ENCODE measurements around the gene IFI30. TPM values are rescaled to one million over a fixed set of nuclear protein-coding genes. Genes with fewer than 3 reads are reported as not detected.

IFI30 gene
- total RNA-seq, 1 experiment from 2014 or later, result 35.8 TPM

DNA sequence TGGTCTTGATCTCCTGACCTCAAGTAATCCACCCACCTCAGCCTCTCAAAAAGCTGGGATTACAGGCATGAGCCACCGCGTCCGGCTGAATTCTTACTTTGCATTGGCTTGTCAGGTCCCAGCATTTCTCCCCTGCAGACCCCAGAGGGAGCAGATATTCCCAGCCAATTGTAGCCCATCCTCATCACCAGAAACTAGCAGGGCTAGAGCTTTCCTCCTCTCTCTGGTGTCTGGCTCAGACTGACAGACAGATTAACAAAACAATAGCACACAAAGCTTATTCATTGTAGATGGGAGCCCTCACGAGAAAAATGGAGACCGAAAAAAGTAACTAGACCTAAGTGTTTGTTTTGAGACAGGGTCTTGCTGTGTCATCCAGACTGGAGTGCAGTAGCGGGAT lies 11.9 kb downstream of the IFI30 start:
- BruUV-seq (replicated peaks), result no TSS peak
- no peak for DNase-seq
- H4K20me1 ChIP-seq (ENCODE audit: insufficient read depth), result no peaks in the 10 kb centered on the region
- no peak overlapping the region for H3K4me3 ChIP-seq
- H3K27me3 ChIP-seq (ENCODE audit: insufficient read depth, low read depth), result no peaks in the 10 kb centered on the region
- intact Hi-C loops (cut with micrococcal nuclease; ENCODE audit: unreplicated experiment), result no loop called here
- ChIA-PET POLR2A (ENCODE audit: unreplicated experiment) (no interaction called here), CTCF (no interaction called here)
- H3K4me2 ChIP-seq, result no peak overlapping the region
- H3K27ac ChIP-seq, result no peak overlapping the region
- no peaks in the 10 kb centered on the region for H3K36me3 ChIP-seq (ENCODE audit: low read depth)
- H3K4me1 ChIP-seq (replicated peaks; ENCODE audit: insufficient read depth), result no peaks in the 10 kb centered on the region
- TF ChIP-seq, protein P1, sequence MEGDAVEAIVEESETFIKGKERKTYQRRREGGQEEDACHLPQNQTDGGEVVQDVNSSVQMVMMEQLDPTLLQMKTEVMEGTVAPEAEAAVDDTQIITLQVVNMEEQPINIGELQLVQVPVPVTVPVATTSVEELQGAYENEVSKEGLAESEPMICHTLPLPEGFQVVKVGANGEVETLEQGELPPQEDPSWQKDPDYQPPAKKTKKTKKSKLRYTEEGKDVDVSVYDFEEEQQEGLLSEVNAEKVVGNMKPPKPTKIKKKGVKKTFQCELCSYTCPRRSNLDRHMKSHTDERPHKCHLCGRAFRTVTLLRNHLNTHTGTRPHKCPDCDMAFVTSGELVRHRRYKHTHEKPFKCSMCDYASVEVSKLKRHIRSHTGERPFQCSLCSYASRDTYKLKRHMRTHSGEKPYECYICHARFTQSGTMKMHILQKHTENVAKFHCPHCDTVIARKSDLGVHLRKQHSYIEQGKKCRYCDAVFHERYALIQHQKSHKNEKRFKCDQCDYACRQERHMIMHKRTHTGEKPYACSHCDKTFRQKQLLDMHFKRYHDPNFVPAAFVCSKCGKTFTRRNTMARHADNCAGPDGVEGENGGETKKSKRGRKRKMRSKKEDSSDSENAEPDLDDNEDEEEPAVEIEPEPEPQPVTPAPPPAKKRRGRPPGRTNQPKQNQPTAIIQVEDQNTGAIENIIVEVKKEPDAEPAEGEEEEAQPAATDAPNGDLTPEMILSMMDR (conservative IDR thresholded peaks at IDR 0.05), result no peak
- TF ChIP-seq EZH2 (IDR thresholded peaks at IDR 0.05; ENCODE audit: low read depth), result no peak
- no peaks in the 10 kb centered on the region for H3K9me2 ChIP-seq (ENCODE audit: insufficient read depth)
- H3K79me2 ChIP-seq (ENCODE audit: low read depth), result no peaks in the 10 kb centered on the region
- H3K9me3 ChIP-seq (ENCODE audit: insufficient read depth, low read depth), result no peaks in the 10 kb centered on the region
- no peak overlapping the region; the same call in 1 of the 2 replicates for H2AFZ ChIP-seq
- H3F3A ChIP-seq (ENCODE audit: insufficient read depth, low read depth), result peaks cover 38% of the 10 kb centered on the region

DNA sequence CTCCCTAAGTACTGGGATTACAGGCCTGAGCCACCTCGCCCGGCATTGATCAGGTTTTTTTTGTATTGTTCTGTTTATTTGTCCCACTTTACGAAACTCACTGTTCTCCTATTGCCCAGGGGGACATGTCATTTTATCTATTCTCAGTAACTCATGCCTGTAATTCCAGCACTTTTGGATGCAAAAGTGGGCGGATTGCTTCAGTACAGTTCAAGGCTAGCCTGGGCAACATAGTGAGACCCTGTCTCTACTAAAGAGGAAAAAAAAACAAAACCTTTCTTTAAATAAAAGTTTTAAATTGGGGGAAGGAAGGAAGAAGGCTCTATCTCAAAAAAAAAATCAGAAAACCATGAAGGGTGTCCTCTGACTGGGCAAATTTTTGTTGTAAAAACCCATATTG lies 16.7 kb downstream of the IFI30 start:
- peaks cover 32% of the 10 kb centered on the region for H3F3A ChIP-seq (ENCODE audit: insufficient read depth, low read depth)
- ChIA-PET POLR2A (ENCODE audit: unreplicated experiment) (no interaction called here), CTCF (interaction anchor here (0.7 kb wide), 1 partner anchor 9 kb away, joined by 3 read pairs; no protein-coding TSS in a partner anchor)
- intact Hi-C loops (cut with micrococcal nuclease; ENCODE audit: unreplicated experiment), result loop anchor here (5.0 kb wide), 3 partner anchors 62 to 222 kb away; partner anchors contain the start of gene PGPEP1
- H3K4me2 ChIP-seq, result no peak overlapping the region
- H3K9me3 ChIP-seq (ENCODE audit: insufficient read depth, low read depth), result no peaks in the 10 kb centered on the region
- no peak overlapping the region for H3K27ac ChIP-seq
- H3K4me3 ChIP-seq, result no peak overlapping the region
- H3K27me3 ChIP-seq (ENCODE audit: insufficient read depth, low read depth), result no peaks in the 10 kb centered on the region
- H3K79me2 ChIP-seq (ENCODE audit: low read depth), result peaks cover 12% of the 10 kb centered on the region
- H2AFZ ChIP-seq, result no peak overlapping the region
- H3K9me2 ChIP-seq (ENCODE audit: insufficient read depth), result no peaks in the 10 kb centered on the region
- DNase-seq, result no peak
- H3K4me1 ChIP-seq (replicated peaks; ENCODE audit: insufficient read depth), result peaks cover 16% of the 10 kb centered on the region
- no TSS peak for BruUV-seq (replicated peaks)
- H4K20me1 ChIP-seq (ENCODE audit: insufficient read depth), result no peaks in the 10 kb centered on the region
- no peak for TF ChIP-seq EZH2 (IDR thresholded peaks at IDR 0.05; ENCODE audit: low read depth)
- TF ChIP-seq, protein P1 (conservative IDR thresholded peaks at IDR 0.05), result no peak
- H3K36me3 ChIP-seq (ENCODE audit: low read depth), result no peaks in the 10 kb centered on the region

DNA sequence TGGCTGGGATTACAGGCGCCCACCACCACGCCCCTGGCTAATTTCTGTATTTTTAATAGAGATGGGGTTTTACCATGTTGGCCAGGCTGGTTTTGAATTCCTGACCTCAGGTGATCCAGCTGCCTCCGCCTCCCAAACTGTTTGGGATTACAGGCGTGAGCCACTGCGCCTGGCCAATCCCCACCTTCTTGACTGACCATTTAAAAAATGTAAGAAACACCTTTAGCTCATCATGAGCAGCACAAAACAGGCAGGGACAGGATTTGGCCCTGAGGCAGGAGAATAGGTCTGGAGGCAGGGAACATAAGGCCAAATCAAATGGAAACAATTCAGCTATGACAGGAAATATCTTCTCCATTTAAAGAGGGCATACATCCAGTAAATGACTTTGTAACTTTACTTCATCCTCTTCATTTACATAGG lies 18.0 kb downstream of the IFI30 start:
- Histone ChIP-seq H2AFZ (peak overlapping the region; percentile 78), H3K79me2 (ENCODE audit: low read depth) (peaks cover 12% of the 10 kb centered on the region), H3K9me2 (ENCODE audit: insufficient read depth) (no peaks in the 10 kb centered on the region), H3K27ac (peak overlapping the region; percentile 73), H3F3A (ENCODE audit: insufficient read depth, low read depth) (peaks cover 32% of the 10 kb centered on the region), H3K36me3 (ENCODE audit: low read depth) (no peaks in the 10 kb centered on the region), H3K4me3 (peak overlapping the region; percentile 61), H3K4me1 (replicated peaks; ENCODE audit: insufficient read depth) (peaks cover 16% of the 10 kb centered on the region), H3K4me2 (peak overlapping the region; percentile 88), H4K20me1 (ENCODE audit: insufficient read depth) (no peaks in the 10 kb centered on the region), H3K9me3 (ENCODE audit: insufficient read depth, low read depth) (no peaks in the 10 kb centered on the region), H3K27me3 (ENCODE audit: insufficient read depth, low read depth) (no peaks in the 10 kb centered on the region)
- TF ChIP-seq EZH2 (IDR thresholded peaks at IDR 0.05; ENCODE audit: low read depth), result no peak
- TF ChIP-seq, protein P1 (conservative IDR thresholded peaks at IDR 0.05), result no peak
- intact Hi-C loops (cut with micrococcal nuclease; ENCODE audit: unreplicated experiment), result loop anchor here (1.0 to 5.0 kb wide), 6 partner anchors 13 to 221 kb away; partner anchors contain the start of genes PGPEP1, PIK3R2 and RAB3A
- BruUV-seq (replicated peaks), result no TSS peak
- CTCF ChIA-PET, result interaction anchor here (0.5 to 2.0 kb wide), 7 partner anchors 17 to 155 kb away, joined by 3 to 14 read pairs (median 4); no protein-coding TSS in a partner anchor
- peak in 1 of 2 experiments; percentile 50 for DNase-seq
- POLR2A ChIA-PET (ENCODE audit: unreplicated experiment), result interaction anchor here (0.5 to 0.7 kb wide), 6 partner anchors 74 to 270 kb away, joined by 3 to 8 read pairs (median 4); partner anchors contain the start of gene JUND
